ENCODE results near the gene EDNRA.

DNA sequence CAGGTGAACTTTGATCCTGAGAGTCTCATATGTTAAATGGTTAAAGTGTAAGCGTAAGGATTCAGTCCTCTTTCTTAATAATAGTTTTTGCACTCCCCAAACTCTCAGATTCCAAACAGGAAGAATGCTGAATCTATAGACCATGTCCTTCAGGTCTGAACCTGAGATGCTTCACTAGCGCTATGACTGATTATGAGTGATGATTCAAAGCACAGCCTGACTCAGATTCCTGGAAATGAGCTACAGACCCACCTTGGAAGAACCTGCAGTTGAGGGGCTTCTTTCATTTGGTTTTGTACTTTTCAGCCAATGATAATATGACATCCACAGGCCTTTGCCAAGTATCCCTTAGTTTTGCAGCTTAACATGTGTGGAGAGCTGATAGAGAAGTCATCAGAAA, 1.4 kb downstream of the EDNRA start:
- TF ChIP-seq, protein P1, sequence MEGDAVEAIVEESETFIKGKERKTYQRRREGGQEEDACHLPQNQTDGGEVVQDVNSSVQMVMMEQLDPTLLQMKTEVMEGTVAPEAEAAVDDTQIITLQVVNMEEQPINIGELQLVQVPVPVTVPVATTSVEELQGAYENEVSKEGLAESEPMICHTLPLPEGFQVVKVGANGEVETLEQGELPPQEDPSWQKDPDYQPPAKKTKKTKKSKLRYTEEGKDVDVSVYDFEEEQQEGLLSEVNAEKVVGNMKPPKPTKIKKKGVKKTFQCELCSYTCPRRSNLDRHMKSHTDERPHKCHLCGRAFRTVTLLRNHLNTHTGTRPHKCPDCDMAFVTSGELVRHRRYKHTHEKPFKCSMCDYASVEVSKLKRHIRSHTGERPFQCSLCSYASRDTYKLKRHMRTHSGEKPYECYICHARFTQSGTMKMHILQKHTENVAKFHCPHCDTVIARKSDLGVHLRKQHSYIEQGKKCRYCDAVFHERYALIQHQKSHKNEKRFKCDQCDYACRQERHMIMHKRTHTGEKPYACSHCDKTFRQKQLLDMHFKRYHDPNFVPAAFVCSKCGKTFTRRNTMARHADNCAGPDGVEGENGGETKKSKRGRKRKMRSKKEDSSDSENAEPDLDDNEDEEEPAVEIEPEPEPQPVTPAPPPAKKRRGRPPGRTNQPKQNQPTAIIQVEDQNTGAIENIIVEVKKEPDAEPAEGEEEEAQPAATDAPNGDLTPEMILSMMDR (IDR thresholded peaks at IDR 0.05) = no peak
- no peak for TF ChIP-seq EP300 (IDR thresholded peaks at IDR 0.05)
- no peak for TF ChIP-seq POLR2AphosphoS5 (IDR thresholded peaks at IDR 0.05)
- no peak for TF ChIP-seq POLR2A (IDR thresholded peaks at IDR 0.05)
